Progenitor cell of endocrine pancreas (in vitro differentiated cells): ENCODE results near the gene NOL4L. TPM values are rescaled to one million over a fixed set of nuclear protein-coding genes. Genes with fewer than 3 reads are reported as not detected.
A peak's percentile ranks its signal among the peaks of the same experiment; 100 is the strongest.

Experiments
- DNase-seq: peaks from one replicate; pipeline ENCODE4 v3.0.0; 2021; ENCODE audit warnings: low spot score; ENCODE audit not compliant: unreplicated experiment
- H3K27ac Mint-ChIP-seq: 2 replicates; pipeline ENCODE4 v1.8.0; 2021; ENCODE audit warnings: mild to moderate bottlenecking, moderate library complexity, mixed read lengths
- H3K27me3 Mint-ChIP-seq: 2 replicates; pipeline ENCODE4 v1.8.0; 2021; ENCODE audit warnings: mixed read lengths
- H3K36me3 Mint-ChIP-seq: 2 replicates; pipeline ENCODE4 v1.8.0; 2022; ENCODE audit warnings: mixed read lengths; ENCODE audit not compliant: insufficient read depth
- H3K4me1 Mint-ChIP-seq: 2 replicates; pipeline ENCODE4 v1.8.0; 2021; ENCODE audit warnings: low read depth, mixed read lengths
- H3K4me3 Mint-ChIP-seq: 2 replicates; pipeline ENCODE4 v1.8.0; 2021; ENCODE audit warnings: low read depth, mild to moderate bottlenecking, moderate library complexity, mixed read lengths
- H3K9me3 Mint-ChIP-seq: 2 replicates; pipeline ENCODE4 v1.8.0; 2021; ENCODE audit warnings: low read depth, mixed read lengths
- total RNA-seq: library from RNA; stranded (reverse); gene quantifications from 2 replicates; pipeline ENCODE4 v1.2.1, GENCODE V29; 2021
- TF ChIP-seq, protein P1 (sequence below): fragments of 200-600 bp; sonication (generic); IDR thresholded peaks from one replicate; pipeline ENCODE4 v1.5.0; 2021; ENCODE audit warnings: antibody characterized with exemption, mild to moderate bottlenecking; ENCODE audit not compliant: unreplicated experiment

NOL4L gene
- total RNA-seq, 1 donor from 2014 or later = 90.4 TPM

DNA sequence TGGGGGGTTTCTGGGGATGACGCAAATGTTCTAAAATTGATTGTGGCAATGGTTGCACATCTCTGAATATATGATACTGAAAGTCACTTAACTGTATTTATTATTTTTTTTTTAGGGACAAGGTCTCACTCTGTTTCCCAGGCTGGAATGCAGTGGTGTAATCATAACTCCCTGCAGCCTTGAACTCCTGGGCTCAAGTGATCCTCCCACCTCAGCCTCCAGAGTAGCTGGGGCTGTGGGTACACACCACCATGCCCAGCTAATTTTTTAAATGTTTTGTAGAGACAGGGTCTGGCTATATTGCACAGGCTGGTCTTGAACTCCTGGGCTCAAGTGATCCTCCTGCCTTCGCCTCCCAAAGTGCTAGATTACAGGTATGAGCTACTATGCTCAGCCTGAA, 33.4 kb downstream of the NOL4L start:
- peaks cover 18% of the 10 kb centered on the region for H3K27me3 Mint-ChIP-seq
- no peak for DNase-seq
- TF ChIP-seq, protein P1, sequence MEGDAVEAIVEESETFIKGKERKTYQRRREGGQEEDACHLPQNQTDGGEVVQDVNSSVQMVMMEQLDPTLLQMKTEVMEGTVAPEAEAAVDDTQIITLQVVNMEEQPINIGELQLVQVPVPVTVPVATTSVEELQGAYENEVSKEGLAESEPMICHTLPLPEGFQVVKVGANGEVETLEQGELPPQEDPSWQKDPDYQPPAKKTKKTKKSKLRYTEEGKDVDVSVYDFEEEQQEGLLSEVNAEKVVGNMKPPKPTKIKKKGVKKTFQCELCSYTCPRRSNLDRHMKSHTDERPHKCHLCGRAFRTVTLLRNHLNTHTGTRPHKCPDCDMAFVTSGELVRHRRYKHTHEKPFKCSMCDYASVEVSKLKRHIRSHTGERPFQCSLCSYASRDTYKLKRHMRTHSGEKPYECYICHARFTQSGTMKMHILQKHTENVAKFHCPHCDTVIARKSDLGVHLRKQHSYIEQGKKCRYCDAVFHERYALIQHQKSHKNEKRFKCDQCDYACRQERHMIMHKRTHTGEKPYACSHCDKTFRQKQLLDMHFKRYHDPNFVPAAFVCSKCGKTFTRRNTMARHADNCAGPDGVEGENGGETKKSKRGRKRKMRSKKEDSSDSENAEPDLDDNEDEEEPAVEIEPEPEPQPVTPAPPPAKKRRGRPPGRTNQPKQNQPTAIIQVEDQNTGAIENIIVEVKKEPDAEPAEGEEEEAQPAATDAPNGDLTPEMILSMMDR = no peak
- H3K9me3 Mint-ChIP-seq = peaks cover 13% of the 10 kb centered on the region
- no peak overlapping the region for H3K27ac Mint-ChIP-seq
- no peak overlapping the region for H3K4me3 Mint-ChIP-seq
- no peaks in the 10 kb centered on the region for H3K36me3 Mint-ChIP-seq
- H3K4me1 Mint-ChIP-seq = no peaks in the 10 kb centered on the region

DNA sequence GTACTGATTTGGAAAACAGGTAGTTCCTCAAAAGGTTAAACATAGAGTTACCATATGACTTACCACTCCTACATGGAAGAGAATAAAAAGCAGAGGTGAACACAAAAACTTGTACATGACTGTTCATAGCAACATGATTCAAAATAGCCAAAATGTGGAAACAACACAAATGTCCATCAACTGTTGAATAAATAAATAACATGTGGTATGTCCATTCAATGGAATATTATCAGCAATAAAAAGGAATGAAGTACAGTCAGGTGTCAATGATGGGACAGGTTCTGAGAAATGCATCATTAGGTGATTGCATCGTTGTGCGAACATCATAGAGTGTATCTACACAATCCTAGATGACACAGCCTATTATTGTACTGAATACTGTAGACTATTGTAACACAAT, 35.3 kb downstream of the NOL4L start:
- DNase-seq = no peak
- no peak overlapping the region for H3K4me3 Mint-ChIP-seq
- peaks cover 5% of the 10 kb centered on the region for H3K4me1 Mint-ChIP-seq
- H3K27ac Mint-ChIP-seq = no peak overlapping the region
- H3K27me3 Mint-ChIP-seq = peaks cover 5% of the 10 kb centered on the region
- no peaks in the 10 kb centered on the region for H3K36me3 Mint-ChIP-seq
- H3K9me3 Mint-ChIP-seq = peaks cover 10% of the 10 kb centered on the region
- TF ChIP-seq, protein P1 = no peak

DNA sequence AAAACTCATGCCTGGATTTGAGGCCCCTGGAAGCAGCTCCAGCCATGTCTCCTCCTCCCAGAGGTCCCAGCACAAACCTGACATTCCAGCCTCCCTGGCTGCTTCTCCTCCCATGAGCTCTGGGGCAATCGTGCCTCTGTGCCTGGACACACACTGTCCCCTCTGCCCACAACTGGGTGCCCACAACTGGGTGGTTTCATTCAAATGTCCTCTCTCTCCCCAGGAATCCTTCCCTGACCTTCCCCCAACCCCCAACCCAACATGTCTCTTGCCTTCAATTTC, 37.4 kb downstream of the NOL4L start:
- TF ChIP-seq, protein P1 = no peak
- Mint-ChIP-seq H3K36me3 (no peaks in the 10 kb centered on the region), H3K9me3 (peaks cover 10% of the 10 kb centered on the region), H3K27ac (no peak overlapping the region), H3K27me3 (peaks cover 11% of the 10 kb centered on the region), H3K4me3 (no peak overlapping the region), H3K4me1 (peaks cover 9% of the 10 kb centered on the region)
- no peak for DNase-seq

DNA sequence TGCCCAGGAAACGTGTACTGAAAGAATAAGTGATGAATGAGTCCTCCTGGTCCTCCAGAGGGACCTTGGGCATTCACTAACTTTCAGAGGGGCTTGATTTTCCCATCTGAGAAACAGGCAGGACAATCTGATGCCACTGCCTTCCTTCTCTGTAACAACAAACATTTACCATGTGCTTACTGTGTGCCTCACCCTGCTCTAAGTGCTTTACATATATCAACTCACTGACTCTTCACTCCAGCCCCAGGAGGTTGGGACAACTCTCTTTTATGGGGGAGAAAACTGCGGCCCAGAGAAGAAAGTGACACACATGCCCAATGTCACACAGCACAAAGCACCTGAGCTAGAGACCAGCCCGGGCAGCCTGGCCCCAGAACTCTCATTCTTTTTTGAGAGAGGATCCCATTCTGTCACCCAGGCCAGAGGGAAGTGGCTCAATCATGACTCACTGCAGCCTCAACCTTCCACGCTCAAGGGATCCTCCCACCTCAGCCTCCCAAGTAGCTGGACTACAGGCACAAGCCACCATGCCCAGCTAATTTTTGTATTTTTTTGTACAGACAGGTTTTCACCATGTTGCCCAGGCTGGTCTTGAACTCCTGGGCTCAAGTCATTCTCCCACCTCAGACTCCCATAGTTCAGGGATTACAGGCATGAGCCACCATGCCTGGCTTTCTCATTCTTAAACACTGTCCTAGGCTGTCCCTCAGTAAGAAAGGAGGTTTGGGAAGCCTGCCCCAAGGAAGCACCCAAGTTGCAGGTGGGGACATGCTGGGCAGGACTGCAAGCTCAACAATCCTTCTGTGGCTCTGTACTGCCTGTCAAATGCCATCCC, 38.0 kb downstream of the NOL4L start:
- DNase-seq = no peak
- H3K27ac Mint-ChIP-seq = peak overlapping the region; percentile 16
- peaks cover 9% of the 10 kb centered on the region for H3K4me1 Mint-ChIP-seq
- H3K27me3 Mint-ChIP-seq = peaks cover 13% of the 10 kb centered on the region
- peaks cover 10% of the 10 kb centered on the region for H3K9me3 Mint-ChIP-seq
- TF ChIP-seq, protein P1 = no peak
- no peaks in the 10 kb centered on the region for H3K36me3 Mint-ChIP-seq
- no peak overlapping the region for H3K4me3 Mint-ChIP-seq

DNA sequence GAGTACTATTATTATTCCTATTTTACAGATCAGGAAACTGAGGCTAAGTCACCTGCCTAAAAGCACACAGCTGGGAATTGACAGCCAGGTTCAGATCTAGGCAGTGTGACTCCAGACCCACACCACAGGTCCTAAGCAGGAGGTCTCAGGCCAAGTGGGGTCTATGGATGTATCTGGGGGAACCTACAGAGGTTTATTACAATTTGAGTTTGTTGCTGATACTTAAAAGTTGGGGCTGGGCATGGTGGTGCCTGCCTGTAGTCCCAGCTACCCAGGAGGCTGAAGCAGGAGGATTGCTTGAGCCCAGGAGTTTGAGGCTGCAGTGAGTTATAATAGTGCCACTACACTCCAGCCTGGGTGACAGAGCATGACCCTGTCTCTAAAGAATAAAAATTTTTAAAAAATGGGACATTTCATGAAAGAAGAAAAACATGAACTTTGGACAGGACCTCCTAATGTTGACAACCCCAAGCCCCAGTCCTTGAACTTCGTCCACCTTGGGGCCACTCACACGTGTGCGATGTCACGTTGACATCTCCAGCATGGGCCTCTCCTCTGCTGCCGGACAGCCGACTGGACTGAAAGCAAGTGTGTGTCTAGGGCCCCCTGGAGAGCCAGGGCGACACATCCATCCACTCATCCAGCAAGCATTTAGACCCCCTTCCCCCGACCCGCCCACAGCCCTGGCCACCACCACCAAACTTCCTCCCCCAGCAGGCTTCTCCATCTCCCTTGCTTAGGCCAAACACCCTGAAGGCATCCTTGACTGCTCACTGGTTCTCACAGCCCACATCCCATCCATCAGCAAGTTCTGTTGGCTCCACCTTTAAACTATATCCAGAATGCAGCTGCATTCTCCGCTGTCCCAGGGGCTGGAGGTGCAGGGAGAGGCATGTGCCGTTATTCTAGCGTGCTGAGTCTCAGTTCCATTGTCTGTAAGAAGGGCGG, 40.0 kb downstream of the NOL4L start:
- Mint-ChIP-seq H3K9me3 (peaks cover 10% of the 10 kb centered on the region), H3K36me3 (no peaks in the 10 kb centered on the region), H3K4me3 (no peak overlapping the region), H3K27ac (no peak overlapping the region), H3K27me3 (peaks cover 13% of the 10 kb centered on the region), H3K4me1 (peaks cover 12% of the 10 kb centered on the region)
- no peak for DNase-seq
- TF ChIP-seq, protein P1 = no peak
